ENCODE data around the gene PTPN20.
"Not testable (repeated sequence)": the region's sequence is repeated elsewhere in the genome, so short reads cannot be mapped to it uniquely, and the experiment has no call there.

- TF ChIP-seq, protein P1, sequence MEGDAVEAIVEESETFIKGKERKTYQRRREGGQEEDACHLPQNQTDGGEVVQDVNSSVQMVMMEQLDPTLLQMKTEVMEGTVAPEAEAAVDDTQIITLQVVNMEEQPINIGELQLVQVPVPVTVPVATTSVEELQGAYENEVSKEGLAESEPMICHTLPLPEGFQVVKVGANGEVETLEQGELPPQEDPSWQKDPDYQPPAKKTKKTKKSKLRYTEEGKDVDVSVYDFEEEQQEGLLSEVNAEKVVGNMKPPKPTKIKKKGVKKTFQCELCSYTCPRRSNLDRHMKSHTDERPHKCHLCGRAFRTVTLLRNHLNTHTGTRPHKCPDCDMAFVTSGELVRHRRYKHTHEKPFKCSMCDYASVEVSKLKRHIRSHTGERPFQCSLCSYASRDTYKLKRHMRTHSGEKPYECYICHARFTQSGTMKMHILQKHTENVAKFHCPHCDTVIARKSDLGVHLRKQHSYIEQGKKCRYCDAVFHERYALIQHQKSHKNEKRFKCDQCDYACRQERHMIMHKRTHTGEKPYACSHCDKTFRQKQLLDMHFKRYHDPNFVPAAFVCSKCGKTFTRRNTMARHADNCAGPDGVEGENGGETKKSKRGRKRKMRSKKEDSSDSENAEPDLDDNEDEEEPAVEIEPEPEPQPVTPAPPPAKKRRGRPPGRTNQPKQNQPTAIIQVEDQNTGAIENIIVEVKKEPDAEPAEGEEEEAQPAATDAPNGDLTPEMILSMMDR (IDR thresholded peaks at IDR 0.05; ENCODE audit: borderline replicate concordance, extremely low read depth, low read length, poor library complexity, severe bottlenecking), result not testable (repeated sequence)
- not testable (repeated sequence) for TF ChIP-seq EZH2 (IDR thresholded peaks at IDR 0.05; ENCODE audit: borderline replicate concordance, low read depth, low read length, severe bottlenecking)
These were observed 34.5 kb upstream of the PTPN20 start for GRCh38 chr10:46876773-46877172.
